GM21390 (cell line): ENCODE data around the gene CCDC172.

Experiments used
- ATAC-seq: cut with Tn5 transposase; IDR thresholded peaks from one replicate; pipeline ENCODE4 v1.9.1; 2021; ENCODE audit not compliant: unreplicated experiment

CCDC172 gene

DNA sequence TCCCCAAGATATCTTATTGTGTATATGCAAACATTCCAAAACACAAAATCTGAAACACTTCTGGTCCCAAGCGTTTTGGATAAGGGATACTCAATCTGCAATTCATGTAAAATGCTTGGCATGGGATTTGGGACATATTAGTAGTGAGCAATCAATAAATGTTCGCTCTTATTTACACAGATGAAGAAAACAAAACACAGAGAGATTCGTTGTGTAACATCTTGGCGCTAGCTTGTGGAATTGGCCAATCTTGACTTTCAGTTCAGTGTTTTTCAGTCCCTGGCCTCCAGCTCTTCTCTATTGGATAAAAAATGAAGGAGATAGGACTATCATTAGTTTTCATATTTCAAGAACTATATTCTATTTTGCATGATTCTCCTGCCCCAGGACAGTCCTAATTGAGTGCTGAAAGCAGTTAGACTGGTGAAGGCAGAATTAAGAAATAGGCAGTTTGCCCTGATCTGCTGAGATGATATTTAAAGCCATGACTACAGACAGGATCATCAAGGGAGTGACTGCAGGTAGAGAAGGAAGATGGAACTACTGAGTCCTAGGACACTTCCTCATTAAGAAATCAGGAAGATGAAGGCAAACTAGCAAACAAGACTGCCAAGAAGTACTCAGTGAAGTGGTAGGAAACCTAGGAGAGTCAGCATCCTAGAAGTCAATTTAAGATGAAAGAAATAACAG, 105.2 kb downstream of the CCDC172 start:
- ATAC-seq = no peak
